ENCODE results near the gene MTCL1. TPM values are rescaled to one million over a fixed set of nuclear protein-coding genes. Genes with fewer than 3 reads are reported as not detected.
A peak's percentile ranks its signal among the peaks of the same experiment; 100 is the strongest.

The MTCL1 gene
- total RNA-seq, 2 donors from 2014 or later = 0.38 to 0.51 TPM

DNA sequence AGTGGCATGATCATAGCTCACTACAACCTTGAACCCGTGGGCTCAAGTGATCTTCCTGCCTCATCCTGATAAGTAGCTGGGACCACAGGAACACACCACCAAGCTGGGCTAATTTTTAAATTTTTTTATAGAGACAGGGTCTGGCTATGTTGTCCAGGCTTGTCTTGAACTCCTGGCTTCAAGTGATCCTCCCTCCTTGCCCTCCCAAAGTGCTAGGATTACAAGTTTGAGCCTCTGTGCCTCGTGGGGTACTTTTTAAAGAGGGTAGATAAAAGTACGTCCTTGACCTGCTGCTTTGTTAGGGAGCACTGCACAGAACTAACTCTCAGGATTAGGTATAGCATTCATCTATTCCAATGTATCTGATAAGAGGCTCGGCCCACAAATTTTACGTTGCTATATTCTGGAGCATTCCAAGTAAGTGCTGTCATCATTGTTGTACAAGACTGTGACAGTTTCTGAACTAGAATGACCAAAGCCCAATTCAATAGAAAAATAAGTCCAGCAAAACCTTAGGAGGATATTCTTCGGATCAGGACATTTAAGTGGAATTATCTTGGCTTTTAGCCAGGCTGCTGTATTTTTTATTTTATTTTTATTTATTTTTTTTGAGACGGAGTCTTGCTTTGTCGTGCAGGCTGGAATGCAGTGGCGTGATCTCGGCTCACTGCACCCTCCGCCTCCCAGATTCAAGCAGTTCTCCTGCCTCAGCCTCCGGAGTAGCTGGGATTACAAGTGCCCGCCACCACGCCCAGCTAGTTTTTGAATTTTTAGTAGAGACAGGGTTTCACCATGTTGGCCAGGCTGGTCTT lies 4.1 kb downstream of the MTCL1 start:
- ATAC-seq (replicated peaks in 1 of 2) = no peak
- Mint-ChIP-seq H3K4me3 (no peak overlapping the region), H3K4me1 (ENCODE audit: low read depth) (peaks cover 8% of the 10 kb centered on the region), H3K27me3 (ENCODE audit: low read depth) (peaks cover 42% of the 10 kb centered on the region), H3K9me3 (no peaks in the 10 kb centered on the region), H3K27ac (no peak overlapping the region), H3K36me3 (ENCODE audit: insufficient read depth in 2 of 2) (peaks cover 0 to 1% of the 10 kb centered on the region in 2 donors)
- DNase-seq = no peak

- H3K4me3 Mint-ChIP-seq = no peak overlapping the region
Measured at GRCh38 chr18:8711736-8712135, 6.4 kb downstream of the MTCL1 start.

GRCh38 chr18:8713691-8714090 lies 8.3 kb downstream of the MTCL1 start:
- no peaks in the 10 kb centered on the region for H3K4me1 Mint-ChIP-seq (ENCODE audit: low read depth)
- no peak for DNase-seq
- no peak for ATAC-seq (replicated peaks in 1 of 2)
- no peaks in the 10 kb centered on the region for H3K9me3 Mint-ChIP-seq
- H3K4me3 Mint-ChIP-seq = no peak overlapping the region
- H3K36me3 Mint-ChIP-seq (ENCODE audit: insufficient read depth in 2 of 2) = no peaks in the 10 kb centered on the region
- H3K27me3 Mint-ChIP-seq (ENCODE audit: low read depth) = peaks cover 35% of the 10 kb centered on the region
- no peak overlapping the region for H3K27ac Mint-ChIP-seq

More at GRCh38 chr18:8711736-8712135, 6.4 kb downstream of the MTCL1 start:
- no peak for DNase-seq
- ATAC-seq (replicated peaks in 1 of 2) = no peak
- Mint-ChIP-seq H3K4me1 (ENCODE audit: low read depth) (peaks cover 4% of the 10 kb centered on the region), H3K36me3 (ENCODE audit: insufficient read depth in 2 of 2) (peaks cover 0 to 1% of the 10 kb centered on the region in 2 donors), H3K27ac (no peak overlapping the region), H3K9me3 (no peaks in the 10 kb centered on the region), H3K27me3 (ENCODE audit: low read depth) (peaks cover 37% of the 10 kb centered on the region)

DNA sequence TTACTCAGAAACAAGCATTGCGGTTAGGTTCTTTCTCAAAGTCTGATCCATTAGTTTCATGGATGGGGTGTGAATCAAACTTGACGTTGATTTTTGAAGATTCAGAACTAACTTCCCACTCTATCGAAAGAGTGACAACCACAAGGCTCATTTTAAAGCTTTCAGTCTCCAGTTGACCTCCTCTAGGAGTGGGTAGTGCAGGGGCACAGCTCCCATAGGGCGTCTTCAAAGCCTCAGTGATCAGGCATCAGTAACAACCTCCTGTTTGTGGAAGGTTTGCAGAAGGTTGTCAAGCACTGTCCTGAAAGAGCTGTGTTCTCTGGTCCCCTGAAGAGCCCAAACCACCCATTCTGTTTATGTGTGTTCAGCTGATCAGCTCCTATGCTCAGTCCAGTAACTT lies 10.2 kb downstream of the MTCL1 start:
- no peak overlapping the region for H3K27ac Mint-ChIP-seq
- H3K4me1 Mint-ChIP-seq (ENCODE audit: low read depth) = no peaks in the 10 kb centered on the region
- no peaks in the 10 kb centered on the region for H3K9me3 Mint-ChIP-seq
- ATAC-seq (replicated peaks in 1 of 2) (peak in 1 of 2 donors; percentile 62), DNase-seq (no peak)
- H3K4me3 Mint-ChIP-seq = no peak overlapping the region
- H3K27me3 Mint-ChIP-seq (ENCODE audit: low read depth) = peaks cover 28% of the 10 kb centered on the region
- H3K36me3 Mint-ChIP-seq (ENCODE audit: insufficient read depth in 2 of 2) = no peaks in the 10 kb centered on the region

- Mint-ChIP-seq H3K4me3 (no peak overlapping the region), H3K27ac (no peak overlapping the region), H3K27me3 (ENCODE audit: low read depth) (peaks cover 28% of the 10 kb centered on the region), H3K36me3 (ENCODE audit: insufficient read depth in 2 of 2) (no peaks in the 10 kb centered on the region), H3K9me3 (no peaks in the 10 kb centered on the region), H3K4me1 (ENCODE audit: low read depth) (no peaks in the 10 kb centered on the region)
- ATAC-seq (replicated peaks in 1 of 2) (no peak), DNase-seq (no peak)
Measured at GRCh38 chr18:8717011-8717770, 11.8 kb downstream of the MTCL1 start.

- Mint-ChIP-seq H3K27me3 (ENCODE audit: low read depth) (peaks cover 28% of the 10 kb centered on the region), H3K4me3 (no peak overlapping the region), H3K36me3 (ENCODE audit: insufficient read depth in 2 of 2) (no peaks in the 10 kb centered on the region), H3K9me3 (no peaks in the 10 kb centered on the region), H3K27ac (no peak overlapping the region), H3K4me1 (ENCODE audit: low read depth) (no peaks in the 10 kb centered on the region)
- ATAC-seq (replicated peaks in 1 of 2) (no peak), DNase-seq (no peak)
Measured at GRCh38 chr18:8718401-8718913, 13.1 kb downstream of the MTCL1 start.

DNA sequence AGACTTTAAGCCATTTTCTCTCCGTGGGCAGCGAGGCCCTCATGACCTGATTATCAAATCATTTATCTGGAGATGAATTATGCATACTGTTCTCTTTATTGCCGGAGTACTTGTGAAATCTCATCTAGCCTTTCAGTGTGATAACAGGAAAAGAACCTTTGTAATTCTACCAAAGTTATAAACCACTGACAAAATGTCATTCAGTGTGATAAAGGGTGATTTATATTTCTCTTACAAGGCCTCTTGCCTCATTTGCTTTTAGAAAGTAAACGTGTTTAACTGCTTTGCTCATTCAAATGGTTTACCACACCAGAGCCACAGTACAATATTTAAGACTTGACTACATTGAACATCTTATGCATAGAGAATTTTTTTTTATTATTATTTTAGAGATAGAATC lies 13.8 kb downstream of the MTCL1 start:
- H3K36me3 Mint-ChIP-seq (ENCODE audit: insufficient read depth in 2 of 2) = no peaks in the 10 kb centered on the region
- DNase-seq (no peak), ATAC-seq (replicated peaks in 1 of 2) (no peak)
- no peaks in the 10 kb centered on the region for H3K4me1 Mint-ChIP-seq (ENCODE audit: low read depth)
- H3K4me3 Mint-ChIP-seq = no peak overlapping the region
- no peak overlapping the region for H3K27ac Mint-ChIP-seq
- H3K27me3 Mint-ChIP-seq (ENCODE audit: low read depth) = peaks cover 20% of the 10 kb centered on the region
- H3K9me3 Mint-ChIP-seq = no peaks in the 10 kb centered on the region

DNA sequence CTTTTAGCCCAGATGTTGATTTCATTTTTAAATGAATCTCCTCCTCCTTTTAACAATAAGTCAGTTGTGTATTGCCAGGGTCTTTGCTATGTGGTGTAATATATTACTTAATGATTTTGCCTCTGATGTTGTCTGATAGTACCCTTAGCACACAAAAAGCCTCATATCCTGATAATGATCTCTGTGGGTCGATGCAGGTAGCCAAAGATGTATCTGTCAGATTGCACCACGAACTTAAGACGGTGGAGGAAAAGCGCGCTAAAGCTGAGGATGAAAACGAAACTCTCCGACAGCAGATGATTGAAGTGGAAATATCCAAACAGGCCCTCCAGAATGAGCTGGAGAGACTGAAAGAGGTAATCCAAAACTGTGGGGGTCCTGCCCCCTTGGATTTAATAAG lies 14.8 kb downstream of the MTCL1 start:
- no peak overlapping the region for H3K4me3 Mint-ChIP-seq
- no peaks in the 10 kb centered on the region for H3K4me1 Mint-ChIP-seq (ENCODE audit: low read depth)
- DNase-seq = no peak
- no peak overlapping the region for H3K27ac Mint-ChIP-seq
- no peak for ATAC-seq (replicated peaks in 1 of 2)
- peaks cover 19% of the 10 kb centered on the region for H3K27me3 Mint-ChIP-seq (ENCODE audit: low read depth)
- no peaks in the 10 kb centered on the region for H3K9me3 Mint-ChIP-seq
- no peaks in the 10 kb centered on the region for H3K36me3 Mint-ChIP-seq (ENCODE audit: insufficient read depth in 2 of 2)

DNA sequence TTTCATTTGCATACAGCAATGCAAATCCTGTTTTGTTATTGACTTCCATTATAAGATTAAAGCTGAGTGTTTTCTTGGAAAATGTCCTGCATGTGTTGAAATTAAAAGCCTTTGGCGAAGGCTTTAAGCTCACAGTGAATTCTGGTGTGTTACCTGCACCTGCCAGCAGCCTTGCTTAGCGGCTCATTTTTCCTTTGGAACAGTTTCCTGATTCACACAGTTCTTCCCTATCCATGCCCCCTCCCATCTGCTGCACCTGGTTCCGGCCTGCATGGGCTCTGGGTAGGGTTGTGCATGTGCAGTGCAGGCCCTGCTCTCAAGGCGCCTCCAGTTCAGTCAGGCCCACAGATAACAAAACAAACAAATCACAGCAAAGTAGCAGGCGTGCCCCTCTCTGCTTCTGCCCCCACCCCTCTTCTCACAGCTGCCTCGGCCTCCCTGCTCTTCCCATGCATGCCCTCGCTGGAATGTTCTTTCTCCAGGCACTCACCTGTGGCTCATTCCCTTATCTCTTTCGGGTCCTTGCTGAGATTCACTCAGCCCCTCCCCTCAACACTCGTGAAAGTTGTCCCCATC lies 15.8 kb downstream of the MTCL1 start:
- H3K4me3 Mint-ChIP-seq = no peak overlapping the region

GRCh38 chr18:8721716-8722115 lies 16.4 kb downstream of the MTCL1 start:
- ATAC-seq (replicated peaks in 1 of 2) = no peak

More for the DNA sequence above, 15.8 kb downstream of the MTCL1 start:
- ATAC-seq (replicated peaks in 1 of 2) (no peak), DNase-seq (no peak)
- H3K36me3 Mint-ChIP-seq (ENCODE audit: insufficient read depth in 2 of 2) = no peaks in the 10 kb centered on the region
- H3K4me1 Mint-ChIP-seq (ENCODE audit: low read depth) = no peaks in the 10 kb centered on the region
- peaks cover 19% of the 10 kb centered on the region for H3K27me3 Mint-ChIP-seq (ENCODE audit: low read depth)
- no peaks in the 10 kb centered on the region for H3K9me3 Mint-ChIP-seq
- H3K27ac Mint-ChIP-seq = no peak overlapping the region

GRCh38 chr18:8722946-8723820 lies 17.8 kb downstream of the MTCL1 start:
- Mint-ChIP-seq H3K27ac (no peak overlapping the region), H3K36me3 (ENCODE audit: insufficient read depth in 2 of 2) (no peaks in the 10 kb centered on the region), H3K9me3 (no peaks in the 10 kb centered on the region), H3K27me3 (ENCODE audit: low read depth) (peaks cover 4% of the 10 kb centered on the region), H3K4me1 (ENCODE audit: low read depth) (no peaks in the 10 kb centered on the region), H3K4me3 (no peak overlapping the region)
- ATAC-seq (replicated peaks in 1 of 2) = no peak
- no peak for DNase-seq

More at GRCh38 chr18:8721716-8722115, 16.4 kb downstream of the MTCL1 start:
- H3K27ac Mint-ChIP-seq = no peak overlapping the region
- no peaks in the 10 kb centered on the region for H3K36me3 Mint-ChIP-seq (ENCODE audit: insufficient read depth in 2 of 2)
- no peak overlapping the region for H3K4me3 Mint-ChIP-seq
- H3K27me3 Mint-ChIP-seq (ENCODE audit: low read depth) = peaks cover 19% of the 10 kb centered on the region
- H3K9me3 Mint-ChIP-seq = no peaks in the 10 kb centered on the region
- no peak for DNase-seq
- H3K4me1 Mint-ChIP-seq (ENCODE audit: low read depth) = no peaks in the 10 kb centered on the region

- no peak overlapping the region for H3K4me3 Mint-ChIP-seq
- no peaks in the 10 kb centered on the region for H3K36me3 Mint-ChIP-seq (ENCODE audit: insufficient read depth in 2 of 2)
- ATAC-seq (replicated peaks in 1 of 2) (no peak), DNase-seq (no peak)
- H3K9me3 Mint-ChIP-seq = no peaks in the 10 kb centered on the region
- H3K27me3 Mint-ChIP-seq (ENCODE audit: low read depth) = no peaks in the 10 kb centered on the region
- no peak overlapping the region for H3K27ac Mint-ChIP-seq
- H3K4me1 Mint-ChIP-seq (ENCODE audit: low read depth) = no peaks in the 10 kb centered on the region
Measured at GRCh38 chr18:8724452-8724851, 19.1 kb downstream of the MTCL1 start.

Measured in activated T-cell treated with anti-CD3 and anti-CD28 coated beads, Interleukin-2, amount 50 U/mL, for 72 hours (primary cell).